GM18511 (cell line): Measurements from ENCODE around the gene ESRRG.

Experiments
- ATAC-seq: cut with Tn5 transposase; IDR thresholded peaks from one replicate; pipeline ENCODE4 v1.9.1; 2021; ENCODE audit warnings: mild to moderate bottlenecking, moderate library complexity; ENCODE audit not compliant: unreplicated experiment

ESRRG gene

GRCh38 chr1:216457356-216457755 is 265.9 kb downstream of the ESRRG start:
- no peak for ATAC-seq

- ATAC-seq: no peak
Observed at GRCh38 chr1:216456682-216457081, 266.5 kb downstream of the ESRRG start.

- ATAC-seq: no peak
Observed at GRCh38 chr1:216453777-216454176, 269.5 kb downstream of the ESRRG start.
